ENCODE results near the gene THAP7.

The THAP7 gene

GRCh38 chr22:20993304-20994127, 8.4 kb downstream of the THAP7 start:
- no peak for DNase-seq (ENCODE audit: low spot score)

DNA sequence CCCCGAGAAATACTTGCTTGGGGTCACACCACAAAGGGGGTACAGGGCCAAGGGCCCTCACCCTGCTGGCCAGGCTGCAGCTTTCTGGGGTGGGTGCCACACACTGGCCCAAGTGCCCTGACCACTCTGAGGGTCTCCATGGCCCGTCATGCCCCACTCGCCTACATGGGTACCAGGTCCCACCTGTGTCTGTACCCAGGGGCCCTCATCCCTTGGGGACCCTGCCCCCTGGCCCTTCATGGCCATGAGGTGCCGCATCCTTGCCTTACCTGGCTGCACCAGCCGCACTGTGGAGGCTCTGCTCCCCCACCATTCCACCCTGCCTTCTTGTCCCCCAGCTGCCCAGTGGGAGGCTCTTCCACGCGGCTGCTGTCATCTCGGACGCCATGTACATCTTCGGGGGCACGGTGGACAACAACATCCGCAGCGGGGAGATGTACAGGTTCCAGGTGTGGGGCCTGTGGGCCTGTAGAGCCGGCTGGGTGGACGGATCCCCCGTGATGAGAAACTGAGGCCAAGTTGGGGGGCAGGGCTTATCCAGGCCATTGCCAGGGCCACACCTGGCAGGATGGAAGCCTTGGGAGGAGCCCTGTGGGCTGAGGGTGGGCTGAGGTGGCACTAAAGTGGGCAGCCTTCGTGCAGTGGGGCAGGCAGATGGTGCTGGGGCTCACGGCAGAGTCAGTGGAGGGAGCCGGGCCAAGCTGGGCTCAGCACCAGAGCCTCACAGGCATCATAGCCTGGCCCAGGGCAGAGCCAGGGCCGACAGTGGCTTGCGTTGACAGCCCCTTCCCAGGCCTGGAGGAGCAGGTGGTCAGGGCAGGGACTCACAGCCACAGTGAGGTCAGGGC, 9.2 kb downstream of the THAP7 start:
- DNase-seq (ENCODE audit: low spot score): no peak

GRCh38 chr22:20992056-20992442, 9.9 kb downstream of the THAP7 start:
- DNase-seq (ENCODE audit: low spot score): no peak

DNA sequence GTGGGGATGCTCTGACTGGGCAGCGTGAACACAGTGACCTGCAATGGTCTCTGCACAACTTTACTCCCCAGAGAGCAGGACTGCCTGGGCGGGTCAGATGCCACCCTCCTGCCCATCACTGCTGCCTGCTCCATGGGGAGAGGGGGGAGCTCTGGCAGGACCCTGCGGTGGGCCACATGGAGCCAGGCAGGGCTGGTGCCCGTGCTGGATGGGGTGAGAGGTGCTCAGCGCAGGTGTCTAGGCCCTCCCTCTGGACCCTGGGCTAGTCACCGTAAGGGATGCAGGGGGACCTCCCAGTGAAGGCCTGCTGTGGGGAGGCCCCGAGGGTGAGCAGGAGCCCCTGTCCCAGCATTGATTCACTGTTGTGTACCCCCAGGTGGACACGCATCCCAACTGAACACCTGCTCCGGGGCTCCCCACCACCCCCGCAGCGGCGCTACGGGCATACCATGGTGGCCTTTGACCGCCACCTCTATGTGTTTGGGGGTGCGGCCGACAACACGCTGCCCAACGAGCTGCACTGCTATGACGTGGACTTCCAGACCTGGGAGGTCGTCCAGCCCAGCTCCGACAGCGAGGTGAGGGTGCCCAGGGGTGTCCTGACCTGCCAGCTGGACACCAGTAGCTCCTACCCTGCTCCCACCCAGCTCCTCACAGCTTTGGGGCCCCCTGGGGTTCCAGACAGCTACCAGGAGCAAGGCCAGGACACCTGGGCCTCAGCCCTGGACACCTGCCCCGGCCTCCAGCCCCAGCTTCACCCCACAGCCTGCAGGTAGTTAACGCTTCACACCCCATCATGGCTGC, 10.5 kb downstream of the THAP7 start:
- no peak for DNase-seq (ENCODE audit: low spot score)

GRCh38 chr22:20990184-20991180, 11.4 kb downstream of the THAP7 start:
- DNase-seq (ENCODE audit: low spot score): no peak

GRCh38 chr22:20989323-20990138, 12.4 kb downstream of the THAP7 start:
- no peak for DNase-seq (ENCODE audit: low spot score)

GRCh38 chr22:20988573-20989322, 13.2 kb downstream of the THAP7 start:
- DNase-seq (ENCODE audit: low spot score): no peak

GRCh38 chr22:20987375-20987774, 14.5 kb downstream of the THAP7 start:
- no peak for DNase-seq (ENCODE audit: low spot score)

- no peak for DNase-seq (ENCODE audit: low spot score)
These were observed 15.6 kb downstream of the THAP7 start for GRCh38 chr22:20986365-20986764.

GRCh38 chr22:20985720-20986119, 16.2 kb downstream of the THAP7 start:
- DNase-seq (ENCODE audit: low spot score): no peak

- no peak for DNase-seq (ENCODE audit: low spot score)
These were observed 18.7 kb downstream of the THAP7 start for GRCh38 chr22:20983081-20983771.

GRCh38 chr22:20982563-20982882, 19.4 kb downstream of the THAP7 start:
- DNase-seq (ENCODE audit: low spot score): no peak

GRCh38 chr22:20981787-20982562, 19.9 kb downstream of the THAP7 start, which contains the start of gene LZTR1:
LZTR1 (plus strand) TSS chr22:20982297; CDS start chr22:20982372, 75 bp downstream.
- DNase-seq (ENCODE audit: low spot score): peak; percentile 94

DNA sequence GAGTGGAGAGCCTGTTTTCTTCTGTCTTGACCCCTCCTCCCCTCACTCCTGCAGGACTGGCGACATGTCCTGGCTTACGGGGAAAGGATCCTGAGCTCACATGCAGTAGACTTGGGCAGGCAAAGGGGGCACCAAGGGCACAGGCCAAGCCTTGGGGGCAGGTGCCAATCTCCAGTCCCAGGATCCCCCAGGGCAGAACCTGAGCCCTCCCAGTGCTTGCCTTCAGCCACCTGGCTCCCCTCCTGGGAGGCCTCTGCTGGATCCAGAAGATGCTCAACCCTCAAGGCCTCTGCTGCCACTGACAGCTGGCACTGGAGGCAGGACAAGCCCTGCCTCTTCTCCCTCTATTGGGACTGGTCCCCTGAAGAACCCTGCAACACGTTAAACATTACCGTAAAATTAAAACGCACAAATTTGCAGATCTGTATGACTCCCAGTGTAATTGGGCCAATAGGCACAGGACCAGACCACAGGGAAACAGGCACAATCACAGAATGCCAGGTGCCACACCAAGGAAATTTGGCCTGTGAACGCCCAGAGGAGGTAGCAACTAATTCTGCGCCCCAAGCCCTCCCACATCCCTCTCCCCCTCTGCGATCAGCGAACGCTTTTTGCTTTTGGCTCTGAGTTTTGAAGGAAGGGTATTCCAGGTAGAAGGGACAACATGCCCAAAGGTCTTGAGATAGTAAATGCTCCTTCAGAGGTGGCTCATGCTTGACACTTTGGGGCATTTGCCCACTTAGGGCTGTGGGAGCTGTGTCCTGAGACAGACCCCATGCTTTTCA, 20.8 kb downstream of the THAP7 start:
- no peak for DNase-seq (ENCODE audit: low spot score)

DNA sequence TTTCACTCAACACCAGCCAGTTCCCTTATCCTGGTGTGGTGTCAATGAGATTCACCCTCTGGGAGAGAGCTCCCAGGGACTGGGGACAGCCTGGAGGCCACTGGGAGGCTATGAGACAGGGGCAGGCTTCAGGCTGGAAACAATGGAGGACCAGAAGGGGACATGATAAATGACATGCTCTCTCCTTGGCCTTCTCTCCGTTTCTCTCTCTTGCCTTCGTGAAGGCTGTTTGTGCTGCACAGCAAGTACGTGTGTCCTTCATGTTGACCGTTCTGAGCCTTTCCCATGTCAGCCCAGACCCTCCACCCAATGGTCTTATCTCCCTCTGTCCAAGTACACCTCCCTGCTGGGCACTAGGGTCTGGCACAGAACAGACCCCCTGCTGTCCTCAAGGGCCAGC, 21.4 kb downstream of the THAP7 start:
- no peak for DNase-seq (ENCODE audit: low spot score)

DNA sequence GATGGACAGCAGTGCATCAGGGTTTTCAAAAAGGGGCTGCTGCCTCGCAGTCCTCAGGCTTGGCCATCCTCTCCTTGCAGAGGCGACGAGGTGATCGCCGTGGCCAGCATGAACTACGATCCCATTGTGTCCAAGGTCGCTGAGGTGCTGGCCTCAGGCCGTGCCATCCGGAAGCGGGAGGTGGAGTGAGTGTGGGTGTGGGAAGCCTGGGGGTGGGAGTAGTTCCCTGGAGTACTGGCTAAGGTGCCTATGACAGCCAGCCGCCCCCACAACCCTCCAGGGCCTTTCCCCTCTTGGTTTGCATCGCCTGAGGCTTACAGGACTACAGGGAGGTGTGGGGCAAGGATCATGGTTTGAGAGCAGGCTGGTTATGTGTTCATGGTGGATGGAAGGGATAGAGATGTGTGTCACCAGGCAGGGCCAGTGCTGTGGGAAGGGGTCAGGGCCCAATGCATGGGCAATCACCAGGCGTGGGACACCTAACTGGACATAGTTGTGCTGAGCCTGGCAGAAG, 21.9 kb downstream of the THAP7 start:
- no peak for DNase-seq (ENCODE audit: low spot score)

GRCh38 chr22:20979243-20979809, 22.6 kb downstream of the THAP7 start:
- DNase-seq (ENCODE audit: low spot score): peak; percentile 71

All from GM03348 (cell line).